Sigmoid colon (tissue), 7 donors: ENCODE measurements around the gene OTUB2. TPM values are rescaled to one million over a fixed set of nuclear protein-coding genes. Genes with fewer than 3 reads are reported as not detected.

Source experiments
- DNase-seq: peaks from one replicate; pipeline ENCODE4 v3.0.0-alpha.2; 2019
- H3K27ac ChIP-seq, 4 donors: fragments of 200-600 bp; sonication (generic); one replicate each; pipeline ENCODE4 v1.5.1; 2016 to 2019; ENCODE audit warnings: mild to moderate bottlenecking in 1 of 4
- H3K27me3 ChIP-seq, 3 donors: fragments of 200-600 bp; sonication (generic); one replicate each; pipeline ENCODE4 v1.5.1; 2019; ENCODE audit warnings: mild to moderate bottlenecking in 1 of 3
- H3K36me3 ChIP-seq, 4 donors: fragments of 200-600 bp; sonication (generic); one replicate each; pipeline ENCODE4 v1.5.1; 2016 to 2019
- H3K4me1 ChIP-seq, 4 donors: fragments of 200-600 bp; sonication (generic); one replicate each; pipeline ENCODE4 v1.5.1; 2017 to 2019
- H3K4me3 ChIP-seq, 4 donors: fragments of 200-600 bp; sonication (generic); one replicate each; pipeline ENCODE4 v1.5.1; 2017 to 2019; ENCODE audit warnings: mild to moderate bottlenecking in 2 of 4, moderate library complexity in 1 of 4
- H3K9me3 ChIP-seq, 4 donors: fragments of 200-600 bp in 3 of 4; sonication (generic) in 3 of 4; one replicate each; pipeline versions ENCODE4 v1.5.1 to v1.6.1; 2013 to 2019
- EP300 ChIP-seq, 4 donors: sonication (generic); formaldehyde crosslinking; IDR thresholded peaks; one replicate each; pipeline ENCODE4 v1.6.1; 2017; ENCODE audit warnings: antibody characterized with exemption in 4 of 4
- POLR2A ChIP-seq, 2 donors: fragments of 450-650 bp; IDR thresholded peaks; one replicate each; pipeline ENCODE4 v1.6.1; 2016; ENCODE audit warnings: antibody characterized with exemption in 2 of 2, mild to moderate bottlenecking in 2 of 2, moderate library complexity in 2 of 2
- POLR2AphosphoS5 ChIP-seq, 4 donors: sonication (generic); formaldehyde crosslinking; IDR thresholded peaks; one replicate each; pipeline ENCODE4 v1.6.1; 2017; ENCODE audit warnings: antibody characterized with exemption in 4 of 4
- WGBS, 2 donors: extraction: QIAGEN DNeasy Blood & Tissue Kit; methylation state at CpG; one replicate each; pipeline ENCODE4 v1.1.7; 2013; 5-methylcytosine and 5-hydroxymethylcytosine counted together
- intact Hi-C: fragments of 100-400 bp; cut with DNase I; formaldehyde crosslinking; loops from one replicate; pipeline ENCODE4 v1.15.1; 2023
- polyA plus RNA-seq, 3 donors: library from polyadenylated mRNA; stranded (reverse); fragments of 200-250 nt; gene quantifications; one replicate each; pipeline ENCODE4 v1.2.3, GENCODE V29; 2013
- total RNA-seq, 4 donors: library from RNA; depleted of rRNA; stranded (reverse); fragments of >200 nt; gene quantifications; one replicate each; pipeline ENCODE4 v1.1.0, GENCODE V29; 2016
- TF ChIP-seq, protein P1 (sequence below), 4 experiments: fragments of 450-650 bp in 3 of 4; fragments of 200-600 bp in 1 of 4; IDR thresholded peaks; one replicate each; pipeline ENCODE4 v1.5.1; 2016 to 2019; ENCODE audit warnings: antibody characterized with exemption in 4 of 4, mild to moderate bottlenecking in 3 of 4, moderate library complexity in 2 of 4
- donor health status: healthy with polysubstance abuse.
- donor health status: Bipolar disorder and iron deficiency.
- donor health status: healthy.

Gene OTUB2
- total and polyA plus RNA-seq, 7 donors: 0.14 to 2.3 (median 0.60) TPM

DNA sequence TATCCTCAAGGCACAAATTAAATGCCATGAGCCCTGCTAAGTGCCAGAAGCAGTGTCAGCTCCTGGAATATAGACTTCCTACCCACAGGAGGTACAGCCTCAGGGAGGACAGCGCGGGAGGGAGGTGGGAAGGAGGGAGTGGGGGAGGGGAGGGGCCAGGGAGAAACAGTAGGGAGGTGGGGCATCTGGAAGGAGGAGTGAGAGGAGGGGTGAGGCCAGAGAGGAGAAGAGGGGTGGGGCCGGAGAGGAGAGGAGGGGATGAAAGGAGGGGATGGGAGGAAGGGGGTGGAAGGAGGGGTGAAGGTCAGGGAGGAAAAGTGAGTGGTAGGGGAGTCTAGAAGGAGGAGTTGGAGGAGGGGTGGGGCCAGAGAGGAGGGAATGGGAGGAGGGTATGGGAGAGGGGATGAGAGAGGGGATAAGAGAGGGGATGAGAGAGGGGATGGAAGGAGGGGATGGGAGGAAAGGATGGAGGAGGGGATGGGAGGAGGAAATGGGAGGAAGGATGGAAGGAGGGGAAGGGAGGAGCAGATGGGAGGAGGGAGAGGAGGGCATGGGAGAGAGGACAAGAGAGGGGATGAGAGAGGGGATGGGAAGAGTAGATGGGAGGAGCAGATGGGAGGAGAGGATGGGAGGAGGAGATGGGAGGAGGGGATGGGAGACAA, 38.2 kb upstream of the OTUB2 start:
- Histone ChIP-seq H3K4me3 (no peak overlapping the region), H3K36me3 (no peaks in the 10 kb centered on the region), H3K9me3 (no peaks in the 10 kb centered on the region), H3K27ac (peak overlapping the region in 1 of 4 donors; percentile 62), H3K4me1 (peaks cover 0 to 44% (median 29%) of the 10 kb centered on the region in 4 donors), H3K27me3 (no peaks in the 10 kb centered on the region)
- no peak for DNase-seq
- WGBS, 2 donors: 57 to 76% methylated on average over 3 of the region's 3 CpGs
- intact Hi-C loops: loop anchor here (10.0 kb wide), 1 partner anchor 923 kb away; no protein-coding TSS in a partner anchor
- no peak for TF ChIP-seq POLR2AphosphoS5 (IDR thresholded peaks at IDR 0.05)
- TF ChIP-seq, protein P1, sequence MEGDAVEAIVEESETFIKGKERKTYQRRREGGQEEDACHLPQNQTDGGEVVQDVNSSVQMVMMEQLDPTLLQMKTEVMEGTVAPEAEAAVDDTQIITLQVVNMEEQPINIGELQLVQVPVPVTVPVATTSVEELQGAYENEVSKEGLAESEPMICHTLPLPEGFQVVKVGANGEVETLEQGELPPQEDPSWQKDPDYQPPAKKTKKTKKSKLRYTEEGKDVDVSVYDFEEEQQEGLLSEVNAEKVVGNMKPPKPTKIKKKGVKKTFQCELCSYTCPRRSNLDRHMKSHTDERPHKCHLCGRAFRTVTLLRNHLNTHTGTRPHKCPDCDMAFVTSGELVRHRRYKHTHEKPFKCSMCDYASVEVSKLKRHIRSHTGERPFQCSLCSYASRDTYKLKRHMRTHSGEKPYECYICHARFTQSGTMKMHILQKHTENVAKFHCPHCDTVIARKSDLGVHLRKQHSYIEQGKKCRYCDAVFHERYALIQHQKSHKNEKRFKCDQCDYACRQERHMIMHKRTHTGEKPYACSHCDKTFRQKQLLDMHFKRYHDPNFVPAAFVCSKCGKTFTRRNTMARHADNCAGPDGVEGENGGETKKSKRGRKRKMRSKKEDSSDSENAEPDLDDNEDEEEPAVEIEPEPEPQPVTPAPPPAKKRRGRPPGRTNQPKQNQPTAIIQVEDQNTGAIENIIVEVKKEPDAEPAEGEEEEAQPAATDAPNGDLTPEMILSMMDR (IDR thresholded peaks at IDR 0.05): no peak
- TF ChIP-seq POLR2A (IDR thresholded peaks at IDR 0.05): no peak
- TF ChIP-seq EP300 (IDR thresholded peaks at IDR 0.05): no peak

GRCh38 chr14:93989939-93990338, 36.2 kb upstream of the OTUB2 start:
- DNase-seq: no peak
- H3K27ac ChIP-seq: no peak overlapping the region
- 60 to 70% methylated on average over 4 of the region's 4 CpGs for WGBS, 2 donors
- peaks cover 0 to 33% (median 25%) of the 10 kb centered on the region in 4 donors for H3K4me1 ChIP-seq
- no peaks in the 10 kb centered on the region for H3K9me3 ChIP-seq
- intact Hi-C loops: loop anchor here (10.0 kb wide), 1 partner anchor 925 kb away; no protein-coding TSS in a partner anchor
- no peak overlapping the region for H3K4me3 ChIP-seq
- TF ChIP-seq POLR2AphosphoS5 (IDR thresholded peaks at IDR 0.05) (no peak), POLR2A (IDR thresholded peaks at IDR 0.05) (no peak), EP300 (IDR thresholded peaks at IDR 0.05) (no peak)
- TF ChIP-seq, protein P1 (IDR thresholded peaks at IDR 0.05): no peak
- H3K36me3 ChIP-seq: no peaks in the 10 kb centered on the region
- no peaks in the 10 kb centered on the region for H3K27me3 ChIP-seq

DNA sequence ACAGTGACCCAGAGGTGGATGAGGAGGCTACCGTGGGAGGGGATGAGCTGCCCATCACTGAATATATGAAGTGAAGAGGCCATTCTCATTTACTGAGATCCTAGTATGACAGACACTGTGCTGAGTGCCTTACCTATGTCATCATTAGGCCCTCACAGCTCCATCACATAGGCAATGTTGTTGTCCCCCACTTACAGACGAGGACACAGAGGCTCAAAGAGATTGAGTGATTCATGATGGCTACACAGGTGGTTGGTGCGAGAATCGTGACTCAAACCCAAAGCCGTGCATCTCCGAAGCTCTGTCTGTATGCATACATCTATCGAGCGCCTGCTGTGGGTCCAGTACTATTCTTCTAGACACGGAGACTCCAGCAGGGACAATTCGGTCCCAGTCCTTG, 34.9 kb upstream of the OTUB2 start:
- no peak overlapping the region for H3K4me3 ChIP-seq
- no peaks in the 10 kb centered on the region for H3K36me3 ChIP-seq
- intact Hi-C loops: no loop called here
- peaks cover 0 to 39% (median 31%) of the 10 kb centered on the region in 4 donors for H3K4me1 ChIP-seq
- TF ChIP-seq EP300 (IDR thresholded peaks at IDR 0.05) (no peak), POLR2AphosphoS5 (IDR thresholded peaks at IDR 0.05) (no peak), POLR2A (IDR thresholded peaks at IDR 0.05) (no peak)
- TF ChIP-seq, protein P1 (IDR thresholded peaks at IDR 0.05): no peak
- H3K9me3 ChIP-seq: no peaks in the 10 kb centered on the region
- no peaks in the 10 kb centered on the region for H3K27me3 ChIP-seq
- WGBS, 2 donors: 88 to 90% methylated on average over 10 of the region's 10 CpGs
- DNase-seq: no peak
- peak overlapping the region in 2 of 4 donors; percentile 52 to 75 for H3K27ac ChIP-seq

DNA sequence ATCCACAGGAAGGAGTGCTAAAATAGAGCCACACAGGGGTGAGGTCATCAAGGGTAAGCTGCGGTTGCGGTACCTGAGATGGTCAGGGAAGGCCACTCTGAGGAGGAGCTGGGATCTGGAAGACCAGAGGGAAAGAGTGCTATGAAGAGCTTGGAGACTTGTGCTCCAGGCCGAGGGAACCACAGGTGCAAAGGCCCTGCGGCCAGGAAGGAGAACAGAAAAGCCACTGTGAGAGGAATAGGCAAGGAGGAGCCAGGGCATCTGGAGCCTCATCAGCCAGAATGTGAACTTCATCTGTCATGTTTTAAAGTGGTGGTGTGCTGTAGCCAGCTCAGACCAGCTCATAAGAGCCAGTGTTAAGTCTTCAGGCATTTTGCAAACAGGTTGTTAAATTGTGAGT, 34.5 kb upstream of the OTUB2 start:
- Histone ChIP-seq H3K4me3 (no peak overlapping the region), H3K36me3 (no peaks in the 10 kb centered on the region), H3K27me3 (no peaks in the 10 kb centered on the region), H3K4me1 (peaks cover 0 to 42% (median 31%) of the 10 kb centered on the region in 4 donors), H3K9me3 (no peaks in the 10 kb centered on the region), H3K27ac (peak overlapping the region in 2 of 4 donors; percentile 52 to 75)
- TF ChIP-seq, protein P1 (IDR thresholded peaks at IDR 0.05): no peak
- no peak for TF ChIP-seq EP300 (IDR thresholded peaks at IDR 0.05)
- TF ChIP-seq POLR2AphosphoS5 (IDR thresholded peaks at IDR 0.05): no peak
- no peak for TF ChIP-seq POLR2A (IDR thresholded peaks at IDR 0.05)
- DNase-seq: no peak
- intact Hi-C loops: no loop called here
- 89 to 95% methylated on average over 4 of the region's 4 CpGs for WGBS, 2 donors
